ACC112 (cell line): ENCODE results near the gene CCN2.

Experiments used
- H2AFZ ChIP-seq: fragments of 200-600 bp; sonication (generic); one replicate; pipeline ENCODE4 v1.6.0; 2017; ENCODE audit warnings: antibody characterized with exemption, low read length; ENCODE audit not compliant: unreplicated experiment
- H3K27ac ChIP-seq: fragments of 200-600 bp; sonication (generic); 2 replicates; pipeline ENCODE4 v1.5.1; 2014; ENCODE audit warnings: low read depth, mild to moderate bottlenecking, antibody characterized with exemption, low read length, moderate library complexity
- H3K27me3 ChIP-seq: fragments of 200-600 bp; sonication (generic); 2 replicates; pipeline ENCODE4 v1.6.1; 2014; ENCODE audit warnings: mild to moderate bottlenecking, antibody characterized with exemption, low read length, moderate library complexity, mixed read lengths; ENCODE audit not compliant: insufficient read depth
- H3K36me3 ChIP-seq: fragments of 200-600 bp; sonication (generic); 2 replicates; pipeline ENCODE4 v1.6.1; 2016; ENCODE audit warnings: mild to moderate bottlenecking, antibody characterized with exemption, low read length, moderate library complexity, mixed read lengths; ENCODE audit not compliant: insufficient read depth
- H3K4me1 ChIP-seq: fragments of 200-600 bp; sonication (generic); one replicate; pipeline ENCODE4 v1.6.1; 2016; ENCODE audit warnings: low read length, mixed read lengths; ENCODE audit not compliant: insufficient read depth, unreplicated experiment, control insufficient read depth
- H3K4me3 ChIP-seq: fragments of 200-600 bp; sonication (generic); 2 replicates; pipeline ENCODE4 v1.5.1; 2014; ENCODE audit warnings: mild to moderate bottlenecking, low read depth, low read length
- H3K79me2 ChIP-seq: fragments of 200-600 bp; sonication (generic); one replicate; pipeline ENCODE4 v1.6.0; 2016; ENCODE audit warnings: low read length; ENCODE audit not compliant: control insufficient read depth, unreplicated experiment, insufficient read depth

Gene CCN2

GRCh38 chr6:131951576-131952230 is 531 bp upstream of the CCN2 start:
- Histone ChIP-seq H3K4me3 (peak overlapping the region; percentile 96), H3K4me1 (peaks cover 50% of the 10 kb centered on the region)

GRCh38 chr6:131949909-131950766 is 1.0 kb downstream of the CCN2 start:
- Histone ChIP-seq H3K4me3 (peak overlapping the region; percentile 96), H3K27ac (peak overlapping the region; percentile 93), H3K36me3 (peaks cover 20% of the 10 kb centered on the region; the same call in 1 of the 2 replicates), H3K79me2 (peaks cover 26% of the 10 kb centered on the region), H3K4me1 (peaks cover 54% of the 10 kb centered on the region), H3K27me3 (no peaks in the 10 kb centered on the region), H2AFZ (no peak overlapping the region)

More at GRCh38 chr6:131951576-131952230, 531 bp upstream of the CCN2 start:
- H3K27me3 ChIP-seq, result no peaks in the 10 kb centered on the region
- H3K79me2 ChIP-seq, result peaks cover 26% of the 10 kb centered on the region
- peak overlapping the region; percentile 93 for H3K27ac ChIP-seq
- H3K36me3 ChIP-seq, result peaks cover 20% of the 10 kb centered on the region; the same call in 1 of the 2 replicates
- H2AFZ ChIP-seq, result peak overlapping the region; percentile 47

- peaks cover 20% of the 10 kb centered on the region; the same call in 1 of the 2 replicates for H3K36me3 ChIP-seq
- H3K4me3 ChIP-seq, result peak overlapping the region; percentile 96
- peaks cover 50% of the 10 kb centered on the region for H3K4me1 ChIP-seq
- peak overlapping the region; percentile 93 for H3K27ac ChIP-seq
- H3K27me3 ChIP-seq, result no peaks in the 10 kb centered on the region
- no peak overlapping the region for H2AFZ ChIP-seq
- H3K79me2 ChIP-seq, result peaks cover 26% of the 10 kb centered on the region
Measured at GRCh38 chr6:131949620-131949908, 1.6 kb downstream of the CCN2 start.

- peak overlapping the region; percentile 96 for H3K4me3 ChIP-seq
- peaks cover 48% of the 10 kb centered on the region for H3K4me1 ChIP-seq
- H2AFZ ChIP-seq, result no peak overlapping the region
- H3K27ac ChIP-seq, result peak overlapping the region; percentile 93
- H3K27me3 ChIP-seq, result no peaks in the 10 kb centered on the region
- peaks cover 20% of the 10 kb centered on the region; the same call in 1 of the 2 replicates for H3K36me3 ChIP-seq
- peaks cover 26% of the 10 kb centered on the region for H3K79me2 ChIP-seq
Measured at GRCh38 chr6:131948692-131949619, 2.2 kb downstream of the CCN2 start.

GRCh38 chr6:131947986-131948661 is 3.0 kb downstream of the CCN2 start:
- no peak overlapping the region for H2AFZ ChIP-seq
- H3K4me3 ChIP-seq, result peak overlapping the region; percentile 96
- H3K79me2 ChIP-seq, result peaks cover 26% of the 10 kb centered on the region
- H3K36me3 ChIP-seq, result peaks cover 20% of the 10 kb centered on the region; the same call in 1 of the 2 replicates
- peak overlapping the region; percentile 93 for H3K27ac ChIP-seq
- H3K4me1 ChIP-seq, result peaks cover 40% of the 10 kb centered on the region
- H3K27me3 ChIP-seq, result no peaks in the 10 kb centered on the region

GRCh38 chr6:131946992-131947955 is 3.9 kb downstream of the CCN2 start:
- H3K4me3 ChIP-seq, result peak overlapping the region; percentile 96
- H3K79me2 ChIP-seq, result peaks cover 22% of the 10 kb centered on the region
- H3K4me1 ChIP-seq, result peaks cover 31% of the 10 kb centered on the region
- H3K27me3 ChIP-seq, result no peaks in the 10 kb centered on the region
- H2AFZ ChIP-seq, result no peak overlapping the region
- H3K27ac ChIP-seq, result peak overlapping the region; percentile 93
- peaks cover 20% of the 10 kb centered on the region; the same call in 1 of the 2 replicates for H3K36me3 ChIP-seq

- H3K4me1 ChIP-seq, result peaks cover 25% of the 10 kb centered on the region
- H3K4me3 ChIP-seq, result peak overlapping the region; percentile 96
- peaks cover 22% of the 10 kb centered on the region for H3K79me2 ChIP-seq
- H3K27me3 ChIP-seq, result no peaks in the 10 kb centered on the region
- H3K27ac ChIP-seq, result peak overlapping the region; percentile 93
- peaks cover 20% of the 10 kb centered on the region; the same call in 1 of the 2 replicates for H3K36me3 ChIP-seq
- H2AFZ ChIP-seq, result no peak overlapping the region
Measured at GRCh38 chr6:131946404-131946991, 4.7 kb downstream of the CCN2 start.

- H3K79me2 ChIP-seq, result peaks cover 22% of the 10 kb centered on the region
- H3K36me3 ChIP-seq, result peaks cover 20% of the 10 kb centered on the region; the same call in 1 of the 2 replicates
- H3K27ac ChIP-seq, result peak overlapping the region; percentile 93; the same call in 1 of the 2 replicates
- H3K27me3 ChIP-seq, result no peaks in the 10 kb centered on the region
- H3K4me3 ChIP-seq, result peak overlapping the region; percentile 96
- H3K4me1 ChIP-seq, result peaks cover 25% of the 10 kb centered on the region
- H2AFZ ChIP-seq, result no peak overlapping the region
Measured at GRCh38 chr6:131945971-131946370, 5.2 kb downstream of the CCN2 start.
